ENCODE measurements around the gene SLC38A8.

Gene SLC38A8

GRCh38 chr16:84045001-84045817, 2.6 kb upstream of the SLC38A8 start:
- Histone ChIP-seq H3K9ac (ENCODE audit: low read length in 5 of 5) (no peak overlapping the region), H3K4me1 (ENCODE audit: control insufficient read depth in 5 of 5, insufficient read depth in 5 of 5, low read length in 5 of 5) (peaks cover 0 to 8% (median 0%) of the 10 kb centered on the region in 5 donors), H3K27me3 (ENCODE audit: control insufficient read depth in 5 of 5, insufficient read depth in 4 of 5, low read length in 5 of 5) (peaks cover 4 to 34% (median 30%) of the 10 kb centered on the region in 5 donors), H3K36me3 (ENCODE audit: control insufficient read depth in 5 of 5, insufficient read depth in 5 of 5, low read length in 5 of 5) (peaks cover 0 to 32% (median 22%) of the 10 kb centered on the region in 5 donors), H3K9me3 (ENCODE audit: control insufficient read depth in 5 of 5, low read length in 5 of 5) (no peaks in the 10 kb centered on the region), H3K4me3 (ENCODE audit: low read depth in 1 of 5, low read length in 5 of 5) (no peak overlapping the region), H3K27ac (ENCODE audit: low read depth, low read length) (no peak overlapping the region)

- Histone ChIP-seq H3K36me3 (ENCODE audit: control insufficient read depth in 5 of 5, insufficient read depth in 5 of 5, low read length in 5 of 5) (peaks cover 0 to 21% (median 11%) of the 10 kb centered on the region in 5 donors), H3K4me3 (ENCODE audit: low read depth in 1 of 5, low read length in 5 of 5) (no peak overlapping the region), H3K9me3 (ENCODE audit: control insufficient read depth in 5 of 5, low read length in 5 of 5) (no peaks in the 10 kb centered on the region), H3K9ac (ENCODE audit: low read length in 5 of 5) (no peak overlapping the region), H3K27ac (ENCODE audit: low read depth, low read length) (no peak overlapping the region), H3K27me3 (ENCODE audit: control insufficient read depth in 5 of 5, insufficient read depth in 4 of 5, low read length in 5 of 5) (peaks cover 4 to 38% (median 34%) of the 10 kb centered on the region in 5 donors), H3K4me1 (ENCODE audit: control insufficient read depth in 5 of 5, insufficient read depth in 5 of 5, low read length in 5 of 5) (peaks cover 0 to 8% (median 0%) of the 10 kb centered on the region in 5 donors)
These were observed 1.5 kb upstream of the SLC38A8 start for GRCh38 chr16:84044118-84044488.

GRCh38 chr16:84043486-84044117, 1.0 kb upstream of the SLC38A8 start:
- H3K9ac ChIP-seq (ENCODE audit: low read length in 5 of 5) = no peak overlapping the region
- H3K4me3 ChIP-seq (ENCODE audit: low read depth in 1 of 5, low read length in 5 of 5) = no peak overlapping the region
- peaks cover 0 to 16% (median 6%) of the 10 kb centered on the region in 5 donors for H3K36me3 ChIP-seq (ENCODE audit: control insufficient read depth in 5 of 5, insufficient read depth in 5 of 5, low read length in 5 of 5)
- peaks cover 7 to 41% (median 35%) of the 10 kb centered on the region in 5 donors for H3K27me3 ChIP-seq (ENCODE audit: control insufficient read depth in 5 of 5, insufficient read depth in 4 of 5, low read length in 5 of 5)
- H3K27ac ChIP-seq (ENCODE audit: low read depth, low read length) = no peak overlapping the region
- H3K4me1 ChIP-seq (ENCODE audit: control insufficient read depth in 5 of 5, insufficient read depth in 5 of 5, low read length in 5 of 5) = peaks cover 0 to 8% (median 0%) of the 10 kb centered on the region in 5 donors
- H3K9me3 ChIP-seq (ENCODE audit: control insufficient read depth in 5 of 5, low read length in 5 of 5) = no peaks in the 10 kb centered on the region

GRCh38 chr16:84042879-84043485, 387 bp upstream of the SLC38A8 start:
- Histone ChIP-seq H3K9me3 (ENCODE audit: control insufficient read depth in 5 of 5, low read length in 5 of 5) (no peaks in the 10 kb centered on the region), H3K4me1 (ENCODE audit: control insufficient read depth in 5 of 5, insufficient read depth in 5 of 5, low read length in 5 of 5) (peaks cover 0 to 8% (median 0%) of the 10 kb centered on the region in 5 donors), H3K27me3 (ENCODE audit: control insufficient read depth in 5 of 5, insufficient read depth in 4 of 5, low read length in 5 of 5) (peaks cover 7 to 41% (median 36%) of the 10 kb centered on the region in 5 donors), H3K9ac (ENCODE audit: low read length in 5 of 5) (no peak overlapping the region), H3K4me3 (ENCODE audit: low read depth in 1 of 5, low read length in 5 of 5) (no peak overlapping the region), H3K36me3 (ENCODE audit: control insufficient read depth in 5 of 5, insufficient read depth in 5 of 5, low read length in 5 of 5) (peaks cover 0 to 10% (median under 1%) of the 10 kb centered on the region in 5 donors), H3K27ac (ENCODE audit: low read depth, low read length) (no peak overlapping the region)

- H3K4me3 ChIP-seq (ENCODE audit: low read depth in 1 of 5, low read length in 5 of 5) = no peak overlapping the region
- no peak overlapping the region for H3K27ac ChIP-seq (ENCODE audit: low read depth, low read length)
- H3K27me3 ChIP-seq (ENCODE audit: control insufficient read depth in 5 of 5, insufficient read depth in 4 of 5, low read length in 5 of 5) = peaks cover 9 to 41% (median 36%) of the 10 kb centered on the region in 5 donors
- H3K9ac ChIP-seq (ENCODE audit: low read length in 5 of 5) = no peak overlapping the region
- peaks cover 0 to 3% (median 0%) of the 10 kb centered on the region in 5 donors for H3K9me3 ChIP-seq (ENCODE audit: control insufficient read depth in 5 of 5, low read length in 5 of 5)
- H3K36me3 ChIP-seq (ENCODE audit: control insufficient read depth in 5 of 5, insufficient read depth in 5 of 5, low read length in 5 of 5) = peaks cover 0 to under 1% (median 0%) of the 10 kb centered on the region in 5 donors
- peaks cover 0 to 8% (median 0%) of the 10 kb centered on the region in 5 donors for H3K4me1 ChIP-seq (ENCODE audit: control insufficient read depth in 5 of 5, insufficient read depth in 5 of 5, low read length in 5 of 5)
These were observed 714 bp downstream of the SLC38A8 start for GRCh38 chr16:84041881-84042280.

- no peak overlapping the region for H3K4me3 ChIP-seq (ENCODE audit: low read depth in 1 of 5, low read length in 5 of 5)
- H3K9me3 ChIP-seq (ENCODE audit: control insufficient read depth in 5 of 5, low read length in 5 of 5) = peaks cover 3 to 9% (median 6%) of the 10 kb centered on the region in 5 donors
- peaks cover 0 to 8% (median 0%) of the 10 kb centered on the region in 5 donors for H3K4me1 ChIP-seq (ENCODE audit: control insufficient read depth in 5 of 5, insufficient read depth in 5 of 5, low read length in 5 of 5)
- no peaks in the 10 kb centered on the region for H3K36me3 ChIP-seq (ENCODE audit: control insufficient read depth in 5 of 5, insufficient read depth in 5 of 5, low read length in 5 of 5)
- H3K27ac ChIP-seq (ENCODE audit: low read depth, low read length) = no peak overlapping the region
- H3K9ac ChIP-seq (ENCODE audit: low read length in 5 of 5) = no peak overlapping the region
- peaks cover 9 to 44% (median 36%) of the 10 kb centered on the region in 5 donors for H3K27me3 ChIP-seq (ENCODE audit: control insufficient read depth in 5 of 5, insufficient read depth in 4 of 5, low read length in 5 of 5)
These were observed 1.5 kb downstream of the SLC38A8 start for GRCh38 chr16:84040823-84041820.

GRCh38 chr16:84040226-84040822, 2.3 kb downstream of the SLC38A8 start:
- Histone ChIP-seq H3K27ac (ENCODE audit: low read depth, low read length) (no peak overlapping the region), H3K4me1 (ENCODE audit: control insufficient read depth in 5 of 5, insufficient read depth in 5 of 5, low read length in 5 of 5) (peaks cover 0 to 8% (median 0%) of the 10 kb centered on the region in 5 donors), H3K9ac (ENCODE audit: low read length in 5 of 5) (no peak overlapping the region), H3K27me3 (ENCODE audit: control insufficient read depth in 5 of 5, insufficient read depth in 4 of 5, low read length in 5 of 5) (peaks cover 9 to 44% (median 36%) of the 10 kb centered on the region in 5 donors), H3K4me3 (ENCODE audit: low read depth in 1 of 5, low read length in 5 of 5) (no peak overlapping the region), H3K36me3 (ENCODE audit: control insufficient read depth in 5 of 5, insufficient read depth in 5 of 5, low read length in 5 of 5) (no peaks in the 10 kb centered on the region), H3K9me3 (ENCODE audit: control insufficient read depth in 5 of 5, low read length in 5 of 5) (peaks cover 10 to 16% (median 13%) of the 10 kb centered on the region in 5 donors)

GRCh38 chr16:84039696-84040095, 2.9 kb downstream of the SLC38A8 start:
- Histone ChIP-seq H3K9me3 (ENCODE audit: control insufficient read depth in 5 of 5, low read length in 5 of 5) (peaks cover 10 to 16% (median 13%) of the 10 kb centered on the region in 5 donors), H3K9ac (ENCODE audit: low read length in 5 of 5) (no peak overlapping the region), H3K4me3 (ENCODE audit: low read depth in 1 of 5, low read length in 5 of 5) (no peak overlapping the region), H3K27me3 (ENCODE audit: control insufficient read depth in 5 of 5, insufficient read depth in 4 of 5, low read length in 5 of 5) (peaks cover 7 to 40% (median 33%) of the 10 kb centered on the region in 5 donors), H3K27ac (ENCODE audit: low read depth, low read length) (no peak overlapping the region), H3K4me1 (ENCODE audit: control insufficient read depth in 5 of 5, insufficient read depth in 5 of 5, low read length in 5 of 5) (peaks cover 0 to 8% (median 0%) of the 10 kb centered on the region in 5 donors), H3K36me3 (ENCODE audit: control insufficient read depth in 5 of 5, insufficient read depth in 5 of 5, low read length in 5 of 5) (no peaks in the 10 kb centered on the region)

GRCh38 chr16:84038469-84038868, 4.1 kb downstream of the SLC38A8 start:
- Histone ChIP-seq H3K9ac (ENCODE audit: low read length in 5 of 5) (no peak overlapping the region), H3K27me3 (ENCODE audit: control insufficient read depth in 5 of 5, insufficient read depth in 4 of 5, low read length in 5 of 5) (peaks cover 5 to 38% (median 27%) of the 10 kb centered on the region in 5 donors), H3K27ac (ENCODE audit: low read depth, low read length) (no peak overlapping the region), H3K36me3 (ENCODE audit: control insufficient read depth in 5 of 5, insufficient read depth in 5 of 5, low read length in 5 of 5) (no peaks in the 10 kb centered on the region), H3K4me1 (ENCODE audit: control insufficient read depth in 5 of 5, insufficient read depth in 5 of 5, low read length in 5 of 5) (peaks cover 0 to 4% (median 0%) of the 10 kb centered on the region in 5 donors), H3K4me3 (ENCODE audit: low read depth in 1 of 5, low read length in 5 of 5) (no peak overlapping the region), H3K9me3 (ENCODE audit: control insufficient read depth in 5 of 5, low read length in 5 of 5) (peaks cover 10 to 16% (median 13%) of the 10 kb centered on the region in 5 donors)

All from subcutaneous abdominal adipose tissue (tissue), 5 donors.